DMS153 treated with DMSO at 0.1 percent for 48 hours (cell line): ENCODE data around the gene SOBP.

Experiments
- DNase-seq: peaks from one replicate; lab custom pipeline; 2025; ENCODE audit not compliant: unreplicated experiment; lab: John Stamatoyannopoulos, UW

SOBP gene

DNA sequence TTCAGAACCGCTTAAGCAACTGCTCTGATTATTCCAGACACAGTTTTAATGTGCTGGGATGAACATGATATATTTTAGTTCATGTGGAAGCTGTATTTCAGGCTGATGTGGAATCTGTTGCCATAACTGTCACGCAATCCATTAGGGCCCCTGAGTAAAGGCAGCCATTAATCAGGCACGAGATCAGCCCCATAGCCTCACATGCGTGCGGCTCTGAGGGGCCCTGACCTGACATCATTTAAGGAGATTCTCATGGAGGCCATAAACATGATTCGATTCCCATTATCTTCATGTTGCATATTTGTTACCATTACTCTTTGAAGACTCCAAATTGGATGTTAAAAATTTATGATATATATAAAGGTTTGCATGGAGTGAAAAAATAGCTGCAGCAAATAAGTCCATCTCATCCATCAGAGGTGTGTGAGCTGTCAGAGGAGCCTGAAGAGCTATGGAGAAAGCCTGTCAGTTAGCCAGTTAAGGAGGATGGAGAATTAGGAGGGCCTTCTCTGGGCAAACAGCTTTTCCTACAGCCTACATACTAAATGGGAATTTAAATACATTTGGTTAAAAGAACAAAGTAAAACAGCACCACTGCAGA is 89.6 kb downstream of the SOBP start:
- DNase-seq, result no peak

DNA sequence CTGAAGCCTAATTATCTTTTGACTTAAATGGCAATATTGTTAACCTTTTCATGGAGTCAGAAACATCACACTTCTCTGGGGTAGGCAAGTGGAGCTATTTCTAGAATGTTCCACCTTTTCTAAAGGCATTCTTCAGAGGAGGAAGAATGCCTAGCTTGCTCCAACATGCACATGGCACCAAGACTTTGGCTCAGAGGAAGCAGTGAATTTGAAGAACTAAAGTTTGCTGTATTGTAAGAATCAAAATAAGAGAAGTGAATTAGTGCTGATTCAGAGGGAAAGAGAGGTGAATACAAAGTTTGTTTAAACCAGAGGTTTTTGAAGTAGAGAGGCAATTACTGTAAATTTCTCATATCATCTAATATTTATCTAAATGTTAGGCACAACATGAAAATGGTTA is 92.2 kb downstream of the SOBP start:
- no peak for DNase-seq

DNA sequence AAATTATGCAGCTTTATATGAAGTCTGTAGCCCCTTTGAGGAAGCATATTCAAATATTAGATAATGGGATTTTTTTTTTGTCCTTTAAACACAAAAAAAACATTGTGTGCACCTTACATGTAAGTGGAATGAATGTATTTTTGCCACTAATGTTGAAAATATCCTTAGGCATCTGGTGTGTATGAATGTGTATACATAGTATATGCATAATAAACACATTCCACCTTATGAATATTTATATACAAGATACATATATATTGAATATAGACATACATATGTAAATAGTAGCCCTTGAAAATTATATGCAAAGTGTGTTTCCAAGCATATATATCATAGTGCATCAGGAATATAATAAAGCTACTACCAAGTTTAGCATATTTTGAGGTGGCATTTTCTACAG is 94.8 kb downstream of the SOBP start:
- no peak for DNase-seq

DNA sequence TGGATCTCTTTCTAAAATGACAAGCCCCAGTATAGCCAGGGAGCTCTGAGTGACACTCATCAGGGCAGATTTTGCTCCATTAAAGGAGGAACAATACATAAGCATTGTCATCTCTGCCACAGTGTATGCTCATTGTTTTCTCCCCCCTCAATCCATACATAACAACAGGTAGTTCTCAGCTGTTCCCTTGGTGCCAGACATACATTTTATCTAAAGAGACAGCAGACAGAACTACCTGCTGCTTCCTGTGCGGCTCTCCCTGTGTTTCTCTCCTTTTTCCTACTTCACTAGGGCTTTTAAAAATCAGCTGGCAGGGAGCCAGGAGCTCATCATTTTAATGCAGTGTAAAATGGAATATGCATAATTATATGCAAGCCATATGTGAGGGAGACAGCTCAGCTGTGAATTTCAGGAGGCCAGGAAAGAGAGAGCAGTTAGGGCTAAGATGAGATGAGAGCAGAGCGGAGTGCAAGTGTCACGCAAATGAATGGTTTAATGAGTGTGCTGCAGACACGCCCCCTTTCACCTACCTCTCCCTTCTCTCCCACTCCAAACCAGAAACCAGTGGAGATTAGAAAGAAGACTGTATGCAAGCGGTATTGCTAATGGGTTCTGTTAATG is 96.0 kb downstream of the SOBP start:
- DNase-seq, result peak; percentile 36

DNA sequence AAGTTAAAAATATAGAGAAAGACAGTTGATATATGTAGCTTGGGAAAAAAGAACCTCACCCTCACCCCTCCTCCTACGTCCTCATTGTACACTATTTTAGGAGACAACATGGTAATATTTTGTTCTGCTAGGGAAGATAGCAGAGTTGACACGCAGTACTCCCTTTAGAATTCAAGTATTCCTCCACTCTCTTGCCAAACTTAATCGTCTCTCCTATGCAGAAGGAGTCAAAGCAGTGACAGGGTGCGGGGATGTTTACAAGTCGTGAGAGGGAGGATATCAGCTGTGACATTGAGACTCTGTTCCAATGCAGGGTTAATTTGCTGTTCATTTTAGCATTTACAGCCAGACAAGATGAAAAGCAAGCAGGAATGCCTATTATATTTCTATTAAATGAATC is 97.5 kb downstream of the SOBP start:
- no peak for DNase-seq

DNA sequence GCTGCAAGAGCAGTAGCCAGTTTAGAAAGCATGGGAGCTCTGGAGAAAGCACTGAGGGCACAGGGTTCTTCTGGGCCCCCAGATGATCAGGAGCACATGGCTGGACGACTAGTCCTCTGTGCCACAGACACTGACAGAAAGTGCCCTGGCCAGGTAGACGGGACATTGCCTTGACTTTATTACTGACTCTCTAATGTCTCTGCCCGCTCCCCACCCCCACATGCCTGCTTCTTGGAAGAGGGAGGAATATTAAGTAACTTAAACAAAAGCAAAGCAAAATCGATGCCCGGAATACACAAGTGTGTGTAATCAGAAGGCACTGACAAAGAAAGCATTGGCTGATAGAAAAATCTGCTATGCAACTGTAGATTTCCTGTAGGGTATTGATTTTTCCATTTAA is 99.3 kb downstream of the SOBP start:
- DNase-seq, result no peak

DNA sequence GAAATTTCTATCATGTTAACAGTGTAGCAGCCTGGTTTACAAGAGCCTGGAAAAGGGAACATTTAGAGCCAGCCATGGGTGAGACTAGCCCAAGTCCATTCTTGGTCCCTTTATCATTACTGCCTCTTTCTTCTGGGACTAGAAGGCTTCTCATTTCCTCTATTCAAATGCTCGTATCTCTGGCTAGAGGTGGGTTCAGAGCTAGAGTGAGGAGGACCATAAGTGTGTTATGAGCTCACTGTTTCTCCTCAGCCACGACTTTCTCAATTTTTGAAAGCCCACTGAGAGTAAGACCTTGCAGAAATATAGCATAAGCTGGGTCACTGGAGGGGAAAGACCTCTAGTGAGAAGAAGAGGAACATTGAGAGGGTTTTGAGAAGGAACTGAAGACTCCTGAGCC is 100.0 kb downstream of the SOBP start:
- no peak for DNase-seq

DNA sequence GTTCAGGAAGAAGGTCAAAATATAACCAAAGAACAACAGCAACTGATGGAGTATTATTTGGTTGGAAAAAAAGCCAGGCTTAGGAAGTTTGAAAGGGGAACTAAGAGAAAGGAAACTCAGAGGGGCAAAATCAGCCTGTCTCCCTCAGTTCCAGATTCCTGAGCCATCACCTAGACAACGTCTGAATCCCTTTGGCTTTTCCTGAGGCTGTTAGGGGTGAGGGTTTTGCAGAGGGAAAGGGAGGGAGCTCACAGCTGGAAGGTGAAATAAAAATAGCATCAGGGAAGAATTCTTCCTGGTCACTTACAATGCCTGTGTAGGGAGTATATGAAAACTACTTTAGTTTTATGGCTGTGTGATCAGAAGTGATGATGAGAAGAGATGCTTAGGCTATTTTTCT is 100.5 kb downstream of the SOBP start:
- DNase-seq, result no peak

DNA sequence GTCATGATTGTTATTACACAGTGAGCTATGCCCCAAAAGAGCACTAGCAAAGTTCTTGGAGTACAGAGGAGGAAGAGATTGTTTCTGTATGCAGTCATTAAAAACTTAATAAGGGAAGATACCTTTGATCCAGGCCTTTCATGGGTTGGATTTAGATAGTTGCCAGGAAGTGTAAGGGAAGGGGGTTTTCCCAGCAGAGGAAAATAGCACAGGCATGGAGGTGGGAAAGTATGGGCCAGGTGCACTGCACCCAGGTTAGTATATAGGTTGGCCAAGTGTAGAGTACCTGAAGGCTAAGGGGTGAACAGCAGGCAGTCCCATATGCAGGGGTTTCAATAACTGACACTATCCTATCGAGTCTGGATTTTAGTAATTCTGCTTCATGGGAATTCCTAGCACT is 101.4 kb downstream of the SOBP start:
- no peak for DNase-seq

DNA sequence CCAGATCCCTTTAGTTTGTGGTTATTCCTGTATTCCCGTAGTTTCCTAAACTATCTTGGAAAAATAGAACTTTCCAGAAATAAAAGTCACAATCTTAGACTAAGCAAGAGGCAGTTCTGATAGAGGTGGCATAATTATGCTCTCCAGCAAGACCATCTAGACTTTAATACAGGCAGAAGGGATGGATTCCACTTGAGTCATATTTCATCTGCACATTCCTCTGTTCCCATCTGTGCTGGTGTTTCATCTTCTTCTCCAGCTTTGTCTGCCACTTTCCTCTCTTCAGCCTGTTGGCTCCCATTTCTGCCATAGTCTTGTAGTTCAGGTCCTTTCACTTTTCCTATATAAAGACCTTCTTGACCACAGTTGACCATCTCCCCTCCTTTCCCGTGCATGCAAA is 102.9 kb downstream of the SOBP start:
- DNase-seq, result no peak

DNA sequence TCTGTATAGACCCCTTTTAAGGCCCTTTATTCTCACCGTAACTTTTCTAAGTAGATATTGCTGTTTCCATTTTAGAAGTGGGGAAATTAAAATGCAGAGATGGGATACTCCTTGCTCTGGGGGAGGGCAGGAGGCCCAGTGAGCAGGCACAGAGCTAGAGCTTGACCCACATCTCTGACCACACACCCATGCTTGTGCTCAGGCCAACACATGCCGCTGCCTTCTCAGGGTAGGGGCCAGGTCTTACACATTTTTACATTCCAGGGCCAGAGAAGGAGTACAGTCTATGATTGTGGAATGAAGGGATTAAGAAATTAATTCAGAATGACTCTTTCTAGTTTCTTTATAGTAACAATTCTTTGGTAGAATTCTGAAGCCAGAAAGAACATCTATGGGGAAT is 104.8 kb downstream of the SOBP start:
- DNase-seq, result no peak

DNA sequence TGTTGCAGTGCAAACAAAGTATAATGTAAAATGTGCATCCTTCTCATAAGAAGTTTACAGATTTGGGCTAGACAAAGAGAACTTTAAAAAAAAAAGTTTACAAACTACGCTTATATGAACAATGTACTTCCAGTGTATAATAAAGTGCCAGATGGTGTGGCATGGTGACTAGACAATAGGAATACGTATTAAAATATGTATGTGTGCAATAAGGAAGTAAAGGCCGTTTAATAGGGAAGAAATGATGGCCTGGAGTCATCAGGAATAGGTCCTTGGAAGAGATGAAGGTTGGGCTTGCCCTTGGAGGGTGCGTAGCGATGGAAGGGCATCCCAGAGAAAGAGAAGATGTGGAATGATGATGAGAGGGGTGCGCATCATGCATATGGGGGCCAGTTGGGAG is 108.2 kb downstream of the SOBP start:
- no peak for DNase-seq

DNA sequence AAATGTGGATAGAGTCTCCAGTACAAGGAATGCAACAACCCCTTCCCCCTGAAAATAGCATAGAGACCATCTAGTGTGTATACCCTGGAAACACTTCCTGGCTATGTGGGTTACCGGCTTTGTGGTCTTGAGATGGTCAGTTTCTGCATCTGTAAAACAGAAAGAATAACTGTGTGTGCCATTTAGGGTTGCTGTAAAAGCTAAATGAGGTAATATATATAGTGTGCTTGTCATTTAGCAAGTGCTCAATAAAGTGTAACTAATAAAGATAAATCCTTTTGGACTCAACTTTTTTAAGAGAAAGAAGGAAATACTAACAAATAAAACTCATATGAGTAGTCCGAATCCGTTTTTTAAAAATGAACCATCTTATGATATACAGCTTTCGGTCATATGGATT is 109.1 kb downstream of the SOBP start:
- DNase-seq, result no peak

DNA sequence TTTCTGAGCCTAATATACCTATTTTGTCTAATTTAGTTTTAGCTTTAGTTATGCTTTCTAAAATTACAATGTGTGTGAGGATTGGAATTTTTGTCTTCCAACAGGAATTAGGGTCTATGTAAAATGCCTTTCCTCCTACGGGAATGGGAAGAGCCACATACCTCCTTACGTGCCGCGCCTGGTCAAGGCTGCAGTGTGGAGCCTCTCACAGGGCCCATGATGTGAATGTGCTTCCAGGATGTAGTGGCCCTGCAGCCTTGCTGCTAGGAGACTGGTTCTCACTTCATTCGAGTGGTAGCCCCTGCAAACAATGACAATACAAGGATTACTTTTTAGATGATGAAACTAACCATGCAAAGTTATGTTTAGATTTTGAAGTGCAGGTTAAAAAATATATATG is 110.2 kb downstream of the SOBP start:
- no peak for DNase-seq

DNA sequence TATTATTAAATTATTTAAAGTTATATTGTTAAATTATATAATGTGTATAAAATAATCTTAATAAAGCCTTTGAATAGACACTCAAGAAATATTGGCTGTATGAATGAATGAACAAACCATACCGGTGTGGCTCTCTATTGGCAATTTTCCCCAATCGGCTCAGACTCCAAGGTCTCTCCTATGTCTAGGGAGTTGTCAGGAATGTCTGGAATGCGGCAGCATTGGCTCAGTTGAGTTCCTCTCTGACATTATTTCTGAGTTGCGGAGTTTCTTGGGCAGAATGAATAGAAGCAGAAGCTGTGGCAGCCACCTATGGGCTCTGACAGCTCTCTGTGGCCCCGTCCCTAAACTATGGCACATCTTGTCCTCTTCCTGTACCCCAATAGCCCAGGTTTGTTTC is 111.0 kb downstream of the SOBP start:
- DNase-seq, result no peak

DNA sequence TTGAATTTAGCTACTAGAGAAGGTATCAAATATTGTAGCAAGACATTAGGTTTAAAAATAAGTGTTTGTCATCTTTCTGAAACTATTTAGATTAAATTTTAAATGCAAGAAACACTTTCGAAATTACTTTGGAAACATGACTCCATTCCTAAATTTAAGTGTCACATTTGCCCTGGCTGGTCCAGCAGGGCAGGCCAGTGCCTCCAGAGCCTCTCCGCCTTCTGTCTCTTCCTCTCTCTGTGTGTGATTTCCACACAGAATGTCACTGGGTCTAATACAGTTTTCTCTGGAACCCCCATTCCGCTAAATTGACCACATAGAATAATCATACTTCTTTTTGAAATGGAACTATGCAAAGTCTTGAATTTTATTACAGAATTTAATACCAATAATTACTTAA is 111.5 kb downstream of the SOBP start:
- DNase-seq, result no peak

DNA sequence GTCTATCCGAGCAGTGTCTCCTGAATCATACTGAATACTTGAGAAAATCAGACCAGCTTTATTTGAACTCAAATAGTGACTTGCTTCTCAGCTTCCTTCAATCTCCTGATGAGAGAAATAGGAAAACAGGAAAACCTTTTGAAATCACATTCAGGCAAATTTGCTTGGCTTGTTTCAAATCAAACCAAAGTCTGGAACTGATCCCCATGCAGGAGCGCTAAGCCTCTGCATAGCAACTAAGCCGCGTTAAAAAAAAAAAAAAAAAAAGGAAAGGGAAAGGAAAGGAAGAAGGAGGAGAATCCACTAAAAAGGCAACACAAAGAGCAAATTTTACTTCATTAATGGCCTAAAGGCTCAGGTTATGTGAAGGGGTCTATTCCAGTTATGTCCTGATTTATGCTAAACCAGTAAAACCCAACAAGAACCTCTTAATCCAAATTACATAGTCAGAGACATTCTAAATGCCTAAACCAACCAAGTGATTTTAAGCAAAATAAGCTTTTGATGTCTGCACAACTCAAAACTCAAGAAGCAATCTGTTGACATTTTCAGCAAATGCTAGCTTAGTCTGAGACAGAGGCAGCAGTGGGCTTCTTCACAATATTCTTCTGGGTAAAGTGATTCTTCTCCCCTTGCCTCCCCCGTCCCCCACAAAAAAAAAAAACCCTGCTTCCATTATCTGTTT is 112.5 kb downstream of the SOBP start:
- no peak for DNase-seq

DNA sequence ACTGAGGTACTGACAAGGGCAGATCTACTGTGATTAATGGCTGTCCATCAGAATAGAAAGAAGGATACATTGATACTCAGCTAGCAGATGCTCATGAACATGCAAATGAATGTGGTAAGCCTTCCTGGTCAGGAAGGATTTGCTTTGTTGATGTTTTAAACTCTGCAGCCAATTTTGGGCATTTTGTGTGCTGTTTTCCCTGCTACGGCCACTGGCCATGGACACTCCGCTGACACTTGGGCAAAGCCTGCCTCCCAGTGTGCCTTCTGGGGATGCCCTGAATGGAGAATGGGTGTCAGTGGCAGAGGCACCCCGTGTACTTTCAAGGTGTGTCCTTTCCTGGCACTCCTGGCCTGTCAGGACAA is 113.1 kb downstream of the SOBP start:
- DNase-seq, result no peak

DNA sequence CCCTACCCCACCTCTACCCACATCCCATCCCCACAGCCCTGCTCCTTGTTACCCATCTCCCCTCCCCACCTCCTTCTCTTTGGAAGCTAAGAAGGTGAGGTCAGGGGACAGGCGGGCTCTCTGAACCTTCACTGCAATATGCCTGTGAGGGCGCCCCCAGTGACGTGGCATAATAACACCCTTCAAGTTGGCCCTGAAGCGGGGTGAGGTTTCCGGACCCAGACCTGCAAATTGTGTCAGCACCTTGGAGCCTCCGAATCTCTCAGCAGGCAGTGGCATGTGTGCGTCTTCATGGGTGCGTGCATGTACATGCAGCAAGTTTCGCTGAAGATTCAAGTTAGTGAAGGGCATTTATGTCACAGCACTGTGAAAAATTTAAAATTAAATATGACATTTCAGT is 114.6 kb downstream of the SOBP start:
- DNase-seq, result no peak

DNA sequence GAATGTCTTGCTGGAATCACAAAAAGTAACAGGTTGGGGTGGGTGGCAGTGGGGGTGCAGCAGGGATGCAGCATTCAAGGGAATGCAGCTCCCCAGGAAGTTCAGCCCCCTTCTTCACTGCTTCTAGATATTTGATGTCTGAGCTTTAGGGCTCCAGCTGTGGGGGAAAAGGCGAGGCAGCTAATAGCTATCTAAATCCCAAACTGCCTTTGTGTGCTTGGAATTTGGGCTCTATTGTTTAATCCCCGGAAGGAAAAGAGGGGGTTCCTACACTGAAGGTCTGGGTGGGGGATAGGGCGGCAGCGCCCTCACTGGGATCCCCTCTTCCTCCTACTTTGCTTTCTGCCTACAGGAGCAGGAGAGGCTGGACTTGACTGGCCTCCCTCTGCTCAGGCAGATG is 116.5 kb downstream of the SOBP start:
- no peak for DNase-seq

DNA sequence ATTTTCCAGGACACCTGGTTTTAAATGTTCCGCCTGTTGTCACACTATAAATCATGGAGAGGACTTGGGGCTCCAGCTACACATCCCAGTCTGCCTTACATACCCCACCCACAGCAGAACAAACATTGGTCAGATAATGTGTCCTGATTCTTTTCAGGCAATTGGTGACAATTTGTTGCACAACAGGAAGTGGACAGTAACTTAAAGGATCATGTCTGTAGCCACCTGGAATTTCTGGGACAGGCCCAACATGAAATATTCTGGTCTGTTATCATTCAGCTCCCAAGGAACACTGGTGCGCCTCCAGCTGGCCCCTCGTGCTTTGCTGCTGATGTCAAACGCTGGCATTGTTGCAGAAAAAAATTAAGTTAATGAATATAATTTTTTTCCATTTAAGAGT is 117.2 kb downstream of the SOBP start:
- no peak for DNase-seq

DNA sequence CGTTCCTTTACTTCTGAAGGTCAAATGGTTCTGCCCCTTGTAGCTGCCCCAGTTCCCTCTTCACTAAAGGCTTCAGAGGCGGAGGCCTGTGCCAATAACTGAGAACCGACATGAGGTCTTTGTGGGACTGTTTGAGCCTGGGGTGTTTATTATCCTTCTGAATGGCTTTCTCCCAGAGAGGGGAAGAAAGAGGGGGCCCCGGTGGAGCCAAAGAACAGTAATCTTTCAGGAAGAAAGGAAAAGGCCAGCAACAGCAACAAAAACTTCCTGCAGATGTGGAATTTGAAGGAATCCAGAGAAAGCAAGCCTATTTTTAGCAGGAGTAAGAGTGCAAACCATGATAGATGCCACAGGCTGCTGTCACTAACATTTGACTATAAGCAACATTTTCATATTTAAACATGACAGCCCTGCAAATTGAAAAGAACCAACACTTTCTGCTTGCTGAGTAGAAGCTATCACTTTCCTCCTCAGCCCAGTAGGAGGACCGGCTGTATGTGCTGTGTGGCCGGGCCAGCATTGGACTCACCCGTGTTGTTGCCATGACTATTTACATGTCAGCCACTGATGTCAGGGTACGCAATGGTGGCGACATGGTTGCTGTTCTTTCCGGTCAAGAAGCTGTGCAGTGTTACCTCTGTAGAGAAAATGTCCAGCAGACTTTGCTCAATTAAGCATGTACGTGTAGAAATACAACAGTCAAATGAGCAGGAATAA is 121.3 kb downstream of the SOBP start:
- no peak for DNase-seq
